ENCODE results near the gene MRI1. TPM values are rescaled to one million over a fixed set of nuclear protein-coding genes. Genes with fewer than 3 reads are reported as not detected.

Gene MRI1
- polyA plus RNA-seq, 1 donor from 2014 or later = 71.2 TPM

GRCh38 chr19:13813147-13813546, 48.8 kb downstream of the MRI1 start:
- Histone ChIP-seq H3K9me3 (ENCODE audit: low read length) (no peaks in the 10 kb centered on the region), H3K36me3 (ENCODE audit: insufficient read depth, low read length) (no peaks in the 10 kb centered on the region), H2AFZ (ENCODE audit: low read depth, low read length) (no peak overlapping the region), H3F3A (ENCODE audit: insufficient read depth, low read length, poor library complexity, severe bottlenecking) (no peaks in the 10 kb centered on the region), H3K4me2 (ENCODE audit: low read length) (no peak overlapping the region), H3K9me2 (ENCODE audit: insufficient read depth, low read length) (no peaks in the 10 kb centered on the region), H3K27ac (ENCODE audit: low read length) (no peak overlapping the region), H3K27me3 (ENCODE audit: insufficient read depth, low read depth, low read length) (no peaks in the 10 kb centered on the region), H3K79me2 (replicated peaks; ENCODE audit: insufficient read depth, low read length) (no peaks in the 10 kb centered on the region), H3K4me3 (ENCODE audit: low read length) (no peak overlapping the region), H3K9ac (ENCODE audit: low read length) (no peak overlapping the region), H4K20me1 (ENCODE audit: insufficient read depth) (no peaks in the 10 kb centered on the region)
- TF ChIP-seq POLR2AphosphoS5 (IDR thresholded peaks at IDR 0.05) (no peak), TAF1 (IDR thresholded peaks at IDR 0.05; ENCODE audit: low read depth) (no peak), MXI1 (conservative IDR thresholded peaks at IDR 0.05; ENCODE audit: poor library complexity, severe bottlenecking) (no peak), SMC3 (conservative IDR thresholded peaks at IDR 0.05; ENCODE audit: poor library complexity) (no peak), EP300 (conservative IDR thresholded peaks at IDR 0.05; ENCODE audit: poor library complexity, severe bottlenecking) (no peak), EZH2 (IDR thresholded peaks at IDR 0.05; ENCODE audit: borderline replicate concordance, insufficient read depth, low read length, poor library complexity, severe bottlenecking) (no peak), REST (IDR thresholded peaks at IDR 0.05; ENCODE audit: borderline replicate concordance) (no peak), RAD21 (conservative IDR thresholded peaks at IDR 0.05) (no peak)
- TF ChIP-seq, protein P1, sequence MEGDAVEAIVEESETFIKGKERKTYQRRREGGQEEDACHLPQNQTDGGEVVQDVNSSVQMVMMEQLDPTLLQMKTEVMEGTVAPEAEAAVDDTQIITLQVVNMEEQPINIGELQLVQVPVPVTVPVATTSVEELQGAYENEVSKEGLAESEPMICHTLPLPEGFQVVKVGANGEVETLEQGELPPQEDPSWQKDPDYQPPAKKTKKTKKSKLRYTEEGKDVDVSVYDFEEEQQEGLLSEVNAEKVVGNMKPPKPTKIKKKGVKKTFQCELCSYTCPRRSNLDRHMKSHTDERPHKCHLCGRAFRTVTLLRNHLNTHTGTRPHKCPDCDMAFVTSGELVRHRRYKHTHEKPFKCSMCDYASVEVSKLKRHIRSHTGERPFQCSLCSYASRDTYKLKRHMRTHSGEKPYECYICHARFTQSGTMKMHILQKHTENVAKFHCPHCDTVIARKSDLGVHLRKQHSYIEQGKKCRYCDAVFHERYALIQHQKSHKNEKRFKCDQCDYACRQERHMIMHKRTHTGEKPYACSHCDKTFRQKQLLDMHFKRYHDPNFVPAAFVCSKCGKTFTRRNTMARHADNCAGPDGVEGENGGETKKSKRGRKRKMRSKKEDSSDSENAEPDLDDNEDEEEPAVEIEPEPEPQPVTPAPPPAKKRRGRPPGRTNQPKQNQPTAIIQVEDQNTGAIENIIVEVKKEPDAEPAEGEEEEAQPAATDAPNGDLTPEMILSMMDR (IDR thresholded peaks at IDR 0.05; ENCODE audit: poor library complexity, severe bottlenecking) = no peak

- H2AFZ ChIP-seq (ENCODE audit: low read depth, low read length) = no peak overlapping the region
- TF ChIP-seq POLR2AphosphoS5 (IDR thresholded peaks at IDR 0.05) (no peak), EZH2 (IDR thresholded peaks at IDR 0.05; ENCODE audit: borderline replicate concordance, insufficient read depth, low read length, poor library complexity, severe bottlenecking) (no peak), TAF1 (IDR thresholded peaks at IDR 0.05; ENCODE audit: low read depth) (no peak), RAD21 (conservative IDR thresholded peaks at IDR 0.05) (no peak), REST (IDR thresholded peaks at IDR 0.05; ENCODE audit: borderline replicate concordance) (no peak), EP300 (conservative IDR thresholded peaks at IDR 0.05; ENCODE audit: poor library complexity, severe bottlenecking) (no peak), MXI1 (conservative IDR thresholded peaks at IDR 0.05; ENCODE audit: poor library complexity, severe bottlenecking) (no peak)
- TF ChIP-seq, protein P1 (IDR thresholded peaks at IDR 0.05; ENCODE audit: poor library complexity, severe bottlenecking) = no peak
- no peak overlapping the region for H3K4me3 ChIP-seq (ENCODE audit: low read length)
- H3F3A ChIP-seq (ENCODE audit: insufficient read depth, low read length, poor library complexity, severe bottlenecking) = no peaks in the 10 kb centered on the region
- no peaks in the 10 kb centered on the region for H3K9me3 ChIP-seq (ENCODE audit: low read length)
- H3K9ac ChIP-seq (ENCODE audit: low read length) = no peak overlapping the region
- no peak overlapping the region for H3K27ac ChIP-seq (ENCODE audit: low read length)
- no peaks in the 10 kb centered on the region for H4K20me1 ChIP-seq (ENCODE audit: insufficient read depth)
- no peak overlapping the region for H3K4me2 ChIP-seq (ENCODE audit: low read length)
- H3K9me2 ChIP-seq (ENCODE audit: insufficient read depth, low read length) = no peaks in the 10 kb centered on the region
- no peaks in the 10 kb centered on the region for H3K79me2 ChIP-seq (replicated peaks; ENCODE audit: insufficient read depth, low read length)
- H3K36me3 ChIP-seq (ENCODE audit: insufficient read depth, low read length) = no peaks in the 10 kb centered on the region
- H3K27me3 ChIP-seq (ENCODE audit: insufficient read depth, low read depth, low read length) = no peaks in the 10 kb centered on the region
These were observed 50.2 kb downstream of the MRI1 start for GRCh38 chr19:13814550-13814949.

Measured in neural cell (in vitro differentiated cells).